ENCODE data around the gene SCNM1.

SCNM1 gene

DNA sequence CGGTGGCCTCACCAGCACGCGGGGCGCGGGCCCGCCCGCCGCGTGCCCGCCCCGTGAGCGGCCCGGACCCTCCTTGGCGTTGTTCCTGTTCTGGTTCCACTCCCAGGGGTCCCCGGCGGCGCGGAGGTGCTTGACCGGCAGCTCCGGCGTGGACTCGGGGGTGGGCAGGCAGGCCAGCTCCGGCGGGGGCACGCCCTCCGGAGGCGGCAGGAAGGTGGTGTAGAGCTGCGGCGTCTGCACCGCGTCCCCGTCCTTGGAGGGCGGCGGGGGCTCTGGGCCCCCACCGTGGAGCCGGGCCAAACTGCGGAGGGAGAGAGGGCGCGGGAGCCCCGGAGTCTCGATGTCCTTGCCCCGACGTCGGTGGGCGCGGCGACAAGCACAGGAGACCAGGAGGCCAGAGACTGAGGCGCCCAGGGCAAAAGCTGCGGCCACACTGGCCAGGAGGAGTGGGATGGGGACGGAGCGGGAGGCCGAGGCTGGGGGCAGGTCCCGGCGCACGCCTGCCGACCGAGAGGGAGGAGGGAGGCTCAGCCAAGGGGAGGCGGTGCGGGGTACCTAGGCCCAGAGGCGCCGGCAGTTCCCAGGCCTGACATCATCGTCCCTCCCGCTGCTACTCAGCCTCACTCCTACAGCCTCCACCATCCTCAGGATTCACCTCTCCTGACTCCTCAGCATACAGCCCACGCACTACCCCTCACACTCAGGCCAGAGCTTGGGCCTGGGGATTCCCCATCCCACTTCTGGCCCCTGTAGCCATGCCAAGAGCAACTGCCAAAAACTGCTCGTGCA is 32.7 kb upstream of the SCNM1 start:
- no peak for TF ChIP-seq CTCF (IDR thresholded peaks at IDR 0.05; ENCODE audit: low read depth, low read length)
- DNase-seq (ENCODE audit: extremely low read depth, low read depth): no peak

DNA sequence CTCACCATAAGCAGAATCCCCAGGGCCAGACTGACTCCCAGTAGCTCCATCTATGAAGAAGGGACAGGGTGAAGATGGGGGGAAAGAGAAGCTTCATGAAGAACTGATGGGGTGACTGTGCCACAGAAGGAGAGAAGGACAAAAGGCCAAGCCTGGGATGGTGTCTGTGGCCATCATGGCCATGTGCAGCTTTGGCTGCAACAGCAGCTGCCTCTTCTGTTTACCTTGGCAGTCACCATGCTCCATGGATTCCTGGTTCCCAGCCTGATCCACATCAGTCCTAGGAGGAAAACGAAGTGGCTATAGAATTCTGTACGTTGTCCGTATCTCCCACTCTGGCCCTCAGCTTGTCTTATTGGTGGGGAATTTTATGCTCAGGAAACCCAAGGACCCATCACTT is 31.5 kb upstream of the SCNM1 start:
- DNase-seq (ENCODE audit: extremely low read depth, low read depth): no peak
- TF ChIP-seq CTCF (IDR thresholded peaks at IDR 0.05; ENCODE audit: low read depth, low read length): no peak

- DNase-seq (ENCODE audit: extremely low read depth, low read depth): no peak
- TF ChIP-seq CTCF (IDR thresholded peaks at IDR 0.05; ENCODE audit: low read depth, low read length): no peak
These were observed 31.0 kb upstream of the SCNM1 start for GRCh38 chr1:151134991-151135390.

GRCh38 chr1:151135433-151136385 is 30.2 kb upstream of the SCNM1 start:
- no peak for DNase-seq (ENCODE audit: extremely low read depth, low read depth)
- no peak for TF ChIP-seq CTCF (IDR thresholded peaks at IDR 0.05; ENCODE audit: low read depth, low read length)

- no peak for TF ChIP-seq CTCF (IDR thresholded peaks at IDR 0.05; ENCODE audit: low read depth, low read length)
- DNase-seq (ENCODE audit: extremely low read depth, low read depth): no peak
These were observed 28.2 kb upstream of the SCNM1 start for GRCh38 chr1:151137789-151138188.

DNA sequence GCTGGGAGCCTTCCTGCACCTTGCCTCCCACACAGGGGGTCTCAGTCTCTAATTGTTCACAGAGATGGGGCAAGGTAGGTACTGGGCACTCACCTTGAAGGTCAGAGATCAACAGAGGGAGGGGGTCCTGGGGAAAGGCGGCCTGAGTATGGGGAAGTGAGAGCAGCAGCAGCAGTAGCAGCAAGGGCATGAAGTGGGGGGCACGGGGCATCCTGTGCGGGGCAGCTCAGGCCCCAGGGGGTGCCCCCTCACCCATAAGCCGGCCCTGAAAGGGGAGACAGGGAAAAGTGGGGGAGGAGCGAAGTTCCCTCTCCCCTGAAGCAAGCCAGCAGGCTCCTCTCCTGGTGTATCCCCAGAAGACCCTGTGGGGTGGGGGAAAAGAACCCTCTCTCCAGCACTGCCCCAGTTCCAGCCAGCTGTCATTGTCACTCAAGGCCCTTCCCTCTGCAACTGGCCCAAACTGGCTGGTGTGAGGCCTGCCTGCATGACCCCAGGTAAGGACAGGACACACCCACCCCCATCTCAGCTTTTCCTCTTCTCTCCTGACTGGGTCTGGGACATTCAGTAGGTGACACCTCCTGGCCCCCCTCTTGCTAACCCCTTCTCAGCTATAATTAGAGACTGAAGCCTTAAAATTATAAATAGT is 23.4 kb upstream of the SCNM1 start:
- DNase-seq (ENCODE audit: extremely low read depth, low read depth): no peak
- no peak for TF ChIP-seq CTCF (IDR thresholded peaks at IDR 0.05; ENCODE audit: low read depth, low read length)

Data from AG09319 (cell line).